ENCODE data around the gene RNU1-2. TPM values are rescaled to one million over a fixed set of nuclear protein-coding genes. Genes with fewer than 3 reads are reported as not detected.
"Not testable (repeated sequence)": the region's sequence is repeated elsewhere in the genome, so short reads cannot be mapped to it uniquely, and the experiment has no call there.

Gene RNU1-2
- total and polyA plus RNA-seq, 2 experiments from 2014 or later: under 0.01 TPM; not detected in 1

GRCh38 chr1:16926491-16927073 lies 30.8 kb downstream of the RNU1-2 start:
- H3K4me3 ChIP-seq: no peak overlapping the region
- no peaks in the 10 kb centered on the region for H3K4me1 ChIP-seq (ENCODE audit: low read depth)
- no peaks in the 10 kb centered on the region for H3K36me3 ChIP-seq
- no peak for TF ChIP-seq CTCF (IDR thresholded peaks at IDR 0.05; ENCODE audit: low read depth, low read length)
- H3K27me3 ChIP-seq: no peaks in the 10 kb centered on the region
- no peak for DNase-seq (ENCODE audit: low read depth in 1 of 2, low spot score in 1 of 2)
- no peak overlapping the region for H3K27ac ChIP-seq
- H3K9me3 ChIP-seq (ENCODE audit: low read depth): no peaks in the 10 kb centered on the region

DNA sequence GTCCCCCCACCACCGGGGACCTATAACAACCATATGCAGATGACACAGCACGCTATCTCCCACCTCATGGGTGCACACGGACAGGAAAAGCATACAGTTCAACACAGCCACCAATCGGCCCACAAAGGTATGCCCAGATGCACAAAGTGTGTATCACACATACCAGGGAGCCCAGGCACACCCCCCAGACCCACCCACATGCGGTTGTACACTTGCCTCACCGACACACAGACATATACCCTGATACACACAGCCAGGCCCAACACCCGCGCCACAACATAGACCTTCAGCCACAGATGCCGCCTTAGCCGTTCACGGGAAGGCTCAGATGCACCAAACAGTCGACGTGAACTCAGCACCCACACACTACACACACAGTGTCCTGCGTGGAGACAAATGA lies 31.5 kb downstream of the RNU1-2 start:
- TF ChIP-seq CTCF (IDR thresholded peaks at IDR 0.05; ENCODE audit: low read depth, low read length): no peak
- H3K4me3 ChIP-seq: no peak overlapping the region
- no peaks in the 10 kb centered on the region for H3K9me3 ChIP-seq (ENCODE audit: low read depth)
- no peak for DNase-seq (ENCODE audit: low read depth in 1 of 2, low spot score in 1 of 2)
- no peak overlapping the region for H3K27ac ChIP-seq
- H3K36me3 ChIP-seq: no peaks in the 10 kb centered on the region
- H3K4me1 ChIP-seq (ENCODE audit: low read depth): no peaks in the 10 kb centered on the region
- H3K27me3 ChIP-seq: no peaks in the 10 kb centered on the region

DNA sequence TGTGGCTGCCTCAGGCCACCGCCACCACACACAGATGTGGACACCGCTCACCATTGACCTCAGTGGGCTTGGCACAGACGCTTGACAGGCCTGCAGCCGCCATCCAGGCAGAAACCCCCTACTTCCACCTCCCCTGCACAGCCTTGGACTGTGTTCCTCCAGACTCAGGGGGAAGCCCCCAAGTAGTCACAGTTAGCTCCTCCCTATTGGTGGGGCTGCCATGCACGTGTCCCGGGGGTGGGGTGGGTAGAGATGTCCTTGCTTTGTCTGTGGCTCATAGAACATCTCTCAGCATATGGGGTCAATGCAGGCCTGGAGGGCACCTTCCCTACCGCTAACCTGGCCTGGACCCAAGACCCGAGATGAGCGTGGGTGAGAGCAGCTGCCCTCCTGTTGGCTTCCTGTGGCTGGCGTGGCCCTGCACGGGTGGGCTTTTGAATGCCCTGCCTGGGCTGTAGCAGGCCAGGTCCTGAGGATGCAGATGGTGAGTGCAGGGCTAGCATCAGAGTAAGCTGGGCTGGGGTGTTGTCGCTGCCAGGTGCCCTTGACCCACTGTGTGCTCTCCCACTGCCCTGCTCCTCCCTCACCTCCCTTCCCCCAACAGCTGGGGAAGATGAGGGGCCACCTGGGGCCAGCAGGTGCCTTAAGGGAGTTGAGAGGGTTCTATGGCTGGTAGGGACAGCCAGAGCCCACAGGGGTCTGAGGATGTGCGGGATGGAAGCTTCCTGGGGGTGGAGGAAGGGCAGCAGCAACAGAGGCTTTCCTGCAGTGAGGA lies 32.1 kb downstream of the RNU1-2 start:
- Histone ChIP-seq H3K4me3 (no peak overlapping the region), H3K36me3 (no peaks in the 10 kb centered on the region), H3K4me1 (ENCODE audit: low read depth) (no peaks in the 10 kb centered on the region), H3K9me3 (ENCODE audit: low read depth) (no peaks in the 10 kb centered on the region), H3K27me3 (no peaks in the 10 kb centered on the region), H3K27ac (no peak overlapping the region)
- no peak for TF ChIP-seq CTCF (IDR thresholded peaks at IDR 0.05; ENCODE audit: low read depth, low read length)
- no peak for DNase-seq (ENCODE audit: low read depth in 1 of 2, low spot score in 1 of 2)

GRCh38 chr1:16929146-16930041 lies 33.6 kb downstream of the RNU1-2 start:
- not testable (repeated sequence) for H3K4me3 ChIP-seq; H3K27me3 ChIP-seq; H3K36me3 ChIP-seq; H3K27ac ChIP-seq; DNase-seq (ENCODE audit: low read depth in 1 of 2, low spot score in 1 of 2); H3K9me3 ChIP-seq (ENCODE audit: low read depth); H3K4me1 ChIP-seq (ENCODE audit: low read depth)

DNA sequence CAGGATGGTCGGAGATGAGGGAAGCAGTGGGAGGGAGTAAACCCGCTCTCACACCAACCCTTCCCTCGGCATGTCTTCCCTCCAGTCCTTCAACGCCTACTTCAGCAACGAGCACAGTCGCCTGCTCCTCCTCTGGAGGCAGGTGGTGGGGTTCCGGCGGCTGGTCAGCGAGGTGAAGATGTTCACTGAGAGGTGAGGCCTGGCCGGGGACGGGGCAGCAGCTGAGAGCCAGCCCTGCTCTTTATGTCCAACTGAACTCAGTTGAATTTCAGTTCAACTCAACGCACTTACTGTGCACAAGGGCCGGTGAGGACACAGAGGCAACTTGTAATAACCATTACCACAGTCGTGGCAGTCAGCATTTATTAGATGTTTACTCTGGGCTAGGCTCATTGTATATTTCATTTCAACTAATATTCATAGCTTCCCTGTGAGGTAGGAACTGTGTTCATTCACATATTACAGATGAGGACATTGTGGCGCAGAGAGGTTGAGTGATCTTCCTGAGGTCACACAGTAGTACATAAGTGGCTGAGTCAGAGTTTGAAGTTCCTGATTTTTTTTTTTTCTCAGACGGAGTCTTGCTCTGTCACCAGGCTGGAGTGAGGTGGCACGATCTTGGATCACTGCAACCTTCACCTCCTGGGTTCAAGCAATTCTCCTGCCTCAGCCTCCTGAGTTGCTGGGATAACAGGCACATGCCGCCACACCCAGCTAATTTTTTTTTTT lies 35.6 kb downstream of the RNU1-2 start:
- not testable (repeated sequence) for H3K4me3 ChIP-seq; H3K27ac ChIP-seq; H3K36me3 ChIP-seq; H3K9me3 ChIP-seq (ENCODE audit: low read depth); DNase-seq (ENCODE audit: low read depth in 1 of 2, low spot score in 1 of 2); H3K4me1 ChIP-seq (ENCODE audit: low read depth); H3K27me3 ChIP-seq

DNA sequence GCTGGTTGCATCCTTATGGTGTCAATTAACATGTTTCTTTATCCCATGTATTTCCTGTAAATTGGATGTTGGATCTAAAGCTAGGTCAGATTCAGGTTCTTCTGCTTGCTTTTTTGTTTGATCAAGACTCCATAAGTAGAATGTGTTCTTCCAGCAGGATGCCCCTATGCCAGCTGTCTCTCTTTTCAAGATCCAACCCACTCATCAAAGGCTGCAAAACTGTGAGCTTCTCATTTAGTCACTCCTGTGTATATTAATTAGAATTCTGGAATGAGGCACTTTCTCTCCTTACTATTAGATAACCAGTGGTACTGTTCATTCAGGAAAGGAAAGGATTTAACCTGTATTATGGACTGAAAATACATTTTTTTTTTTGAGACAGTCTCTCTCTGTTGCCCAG lies 38.2 kb downstream of the RNU1-2 start:
- not testable (repeated sequence) for H3K4me1 ChIP-seq (ENCODE audit: low read depth); H3K27me3 ChIP-seq; H3K36me3 ChIP-seq; H3K27ac ChIP-seq; H3K9me3 ChIP-seq (ENCODE audit: low read depth); DNase-seq (ENCODE audit: low read depth in 1 of 2, low spot score in 1 of 2); H3K4me3 ChIP-seq

- not testable (repeated sequence) for H3K27me3 ChIP-seq; H3K4me3 ChIP-seq; H3K4me1 ChIP-seq (ENCODE audit: low read depth)
Observed at GRCh38 chr1:16936580-16936979, 40.8 kb downstream of the RNU1-2 start.

More at GRCh38 chr1:16936580-16936979, 40.8 kb downstream of the RNU1-2 start:
- H3K9me3 ChIP-seq (ENCODE audit: low read depth); H3K36me3 ChIP-seq; DNase-seq (ENCODE audit: low read depth in 1 of 2, low spot score in 1 of 2); H3K27ac ChIP-seq: not testable (repeated sequence)

All from cardiac muscle cell (in vitro differentiated cells and primary cell).